GM12874 (cell line): Measurements from ENCODE around the gene RALA.

Source experiments
- CTCF ChIP-seq: IDR thresholded peaks from 2 replicates; pipeline ENCODE4 v1.5.1; 2011; ENCODE audit warnings: low read depth, mild to moderate bottlenecking, control low read depth, low read length, moderate library complexity; ENCODE audit not compliant: insufficient read depth

The RALA gene

GRCh38 chr7:39673868-39674267 is 50.5 kb downstream of the RALA start:
- TF ChIP-seq CTCF = no peak

- no peak for TF ChIP-seq CTCF
These were observed 51.0 kb downstream of the RALA start for GRCh38 chr7:39674406-39674805.

- TF ChIP-seq CTCF = no peak
These were observed 53.0 kb downstream of the RALA start for GRCh38 chr7:39676346-39676745.

GRCh38 chr7:39678930-39679709 is 55.7 kb downstream of the RALA start:
- no peak for TF ChIP-seq CTCF

GRCh38 chr7:39681887-39682441 is 58.6 kb downstream of the RALA start:
- no peak for TF ChIP-seq CTCF

- TF ChIP-seq CTCF = no peak
These were observed 60.0 kb downstream of the RALA start for GRCh38 chr7:39683216-39683845.

- no peak for TF ChIP-seq CTCF
These were observed 63.0 kb downstream of the RALA start for GRCh38 chr7:39686261-39686924.
